Kidney epithelial cell (primary cell): ENCODE measurements around the gene PDE8A. TPM values are rescaled to one million over a fixed set of nuclear protein-coding genes. Genes with fewer than 3 reads are reported as not detected.

ENCODE experiments used
- DNase-seq: peaks from one replicate; pipeline ENCODE4 v3.0.0-alpha.2; 2010; ENCODE audit warnings: low read depth
- H3K27me3 ChIP-seq: 2 replicates; pipeline ENCODE4 v1.6.0; 2011; ENCODE audit warnings: low read length; ENCODE audit not compliant: control insufficient read depth, insufficient read depth
- H3K36me3 ChIP-seq: 2 replicates; pipeline ENCODE4 v1.5.1; 2011; ENCODE audit warnings: low read length; ENCODE audit not compliant: control insufficient read depth, insufficient read depth
- H3K4me3 ChIP-seq: 2 replicates; pipeline ENCODE4 v1.5.1; 2011; ENCODE audit warnings: low read depth, mild to moderate bottlenecking, control low read depth, low read length
- total RNA-seq: library from RNA; depleted of rRNA; stranded (reverse); fragments of >200 nt; gene quantifications from 2 replicates; pipeline ENCODE4 v1.2.3, GENCODE V29; 2015
- TF ChIP-seq, protein P1 (sequence below): IDR thresholded peaks from 2 replicates; pipeline ENCODE4 v1.5.1; 2011; ENCODE audit warnings: mild to moderate bottlenecking, moderate library complexity, low read length, control low read depth, inconsistent platforms; ENCODE audit not compliant: insufficient read depth, poor library complexity, severe bottlenecking

Gene PDE8A
- total RNA-seq, 1 donor from 2014 or later = 31.5 TPM

GRCh38 chr15:85112997-85113396 is 131.3 kb downstream of the PDE8A start:
- H3K36me3 ChIP-seq = no peaks in the 10 kb centered on the region
- DNase-seq = no peak
- TF ChIP-seq, protein P1, sequence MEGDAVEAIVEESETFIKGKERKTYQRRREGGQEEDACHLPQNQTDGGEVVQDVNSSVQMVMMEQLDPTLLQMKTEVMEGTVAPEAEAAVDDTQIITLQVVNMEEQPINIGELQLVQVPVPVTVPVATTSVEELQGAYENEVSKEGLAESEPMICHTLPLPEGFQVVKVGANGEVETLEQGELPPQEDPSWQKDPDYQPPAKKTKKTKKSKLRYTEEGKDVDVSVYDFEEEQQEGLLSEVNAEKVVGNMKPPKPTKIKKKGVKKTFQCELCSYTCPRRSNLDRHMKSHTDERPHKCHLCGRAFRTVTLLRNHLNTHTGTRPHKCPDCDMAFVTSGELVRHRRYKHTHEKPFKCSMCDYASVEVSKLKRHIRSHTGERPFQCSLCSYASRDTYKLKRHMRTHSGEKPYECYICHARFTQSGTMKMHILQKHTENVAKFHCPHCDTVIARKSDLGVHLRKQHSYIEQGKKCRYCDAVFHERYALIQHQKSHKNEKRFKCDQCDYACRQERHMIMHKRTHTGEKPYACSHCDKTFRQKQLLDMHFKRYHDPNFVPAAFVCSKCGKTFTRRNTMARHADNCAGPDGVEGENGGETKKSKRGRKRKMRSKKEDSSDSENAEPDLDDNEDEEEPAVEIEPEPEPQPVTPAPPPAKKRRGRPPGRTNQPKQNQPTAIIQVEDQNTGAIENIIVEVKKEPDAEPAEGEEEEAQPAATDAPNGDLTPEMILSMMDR = no peak
- H3K27me3 ChIP-seq = no peaks in the 10 kb centered on the region
- H3K4me3 ChIP-seq = no peak overlapping the region

- H3K27me3 ChIP-seq = no peaks in the 10 kb centered on the region
- no peaks in the 10 kb centered on the region for H3K36me3 ChIP-seq
- no peak for DNase-seq
- no peak overlapping the region for H3K4me3 ChIP-seq
- TF ChIP-seq, protein P1 = no peak
These were observed 133.2 kb downstream of the PDE8A start for GRCh38 chr15:85114886-85115285.

DNA sequence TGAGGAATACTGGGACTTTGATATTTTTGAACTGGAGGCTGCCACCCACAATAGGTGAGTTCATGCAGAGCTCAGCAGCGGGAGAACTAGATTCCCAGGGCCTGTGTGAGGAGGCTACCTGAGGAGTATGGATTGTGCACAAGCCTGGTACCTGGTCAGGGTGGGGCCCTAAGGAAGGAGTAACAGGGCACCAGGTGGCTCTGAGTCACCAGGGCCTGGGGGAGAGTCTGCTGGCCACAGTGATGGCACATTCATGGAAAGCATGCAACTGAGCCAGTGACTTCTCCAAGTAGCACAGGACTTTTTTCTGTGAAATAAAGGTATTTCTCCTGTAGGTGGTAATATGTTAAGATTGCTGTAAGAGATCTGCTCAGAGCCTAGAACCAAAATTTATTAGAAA is 134.4 kb downstream of the PDE8A start:
- Histone ChIP-seq H3K27me3 (no peaks in the 10 kb centered on the region), H3K4me3 (no peak overlapping the region), H3K36me3 (no peaks in the 10 kb centered on the region)
- TF ChIP-seq, protein P1 = no peak
- no peak for DNase-seq

GRCh38 chr15:85116494-85116893 is 134.8 kb downstream of the PDE8A start:
- TF ChIP-seq, protein P1 = no peak

DNA sequence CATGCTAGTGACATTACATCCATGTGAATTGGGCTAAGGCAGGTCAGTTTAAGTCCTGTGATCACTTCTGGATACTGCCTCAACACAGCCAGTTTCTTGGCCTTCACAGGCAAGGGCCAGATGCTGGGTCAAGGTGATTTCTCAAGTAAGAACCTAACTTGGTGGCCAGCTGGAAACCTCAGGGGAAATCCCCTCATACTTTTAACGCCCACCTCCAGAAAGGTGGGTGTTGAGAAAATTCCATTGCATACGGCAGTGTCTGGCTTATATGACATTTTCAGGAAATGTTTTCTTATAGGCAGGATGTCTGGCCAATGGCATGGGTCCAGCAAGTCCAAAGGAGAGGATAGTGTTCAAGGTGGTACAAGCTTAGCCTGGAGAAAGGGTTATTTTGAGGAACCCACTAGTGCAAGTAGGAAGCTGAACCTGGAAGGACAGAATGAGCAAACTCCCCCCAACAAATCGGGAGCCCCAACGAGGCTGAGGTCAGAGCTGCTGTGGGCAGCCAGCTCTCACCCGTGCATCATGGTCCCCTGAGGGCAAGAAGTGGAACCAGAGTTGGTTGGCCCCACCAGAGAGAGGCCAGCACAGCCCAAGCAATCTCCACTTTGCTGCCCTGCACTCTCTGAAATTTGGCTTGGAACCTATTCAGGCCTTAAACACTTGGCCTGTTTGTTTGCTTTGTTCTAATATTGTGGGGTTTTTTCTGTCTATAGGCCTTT is 135.4 kb downstream of the PDE8A start:
- TF ChIP-seq, protein P1 = no peak
- no peaks in the 10 kb centered on the region for H3K27me3 ChIP-seq
- H3K36me3 ChIP-seq = no peaks in the 10 kb centered on the region
- no peak for DNase-seq
- H3K4me3 ChIP-seq = no peak overlapping the region

More at GRCh38 chr15:85116494-85116893, 134.8 kb downstream of the PDE8A start:
- no peak overlapping the region for H3K4me3 ChIP-seq
- no peak for DNase-seq
- H3K36me3 ChIP-seq = no peaks in the 10 kb centered on the region
- H3K27me3 ChIP-seq = no peaks in the 10 kb centered on the region

DNA sequence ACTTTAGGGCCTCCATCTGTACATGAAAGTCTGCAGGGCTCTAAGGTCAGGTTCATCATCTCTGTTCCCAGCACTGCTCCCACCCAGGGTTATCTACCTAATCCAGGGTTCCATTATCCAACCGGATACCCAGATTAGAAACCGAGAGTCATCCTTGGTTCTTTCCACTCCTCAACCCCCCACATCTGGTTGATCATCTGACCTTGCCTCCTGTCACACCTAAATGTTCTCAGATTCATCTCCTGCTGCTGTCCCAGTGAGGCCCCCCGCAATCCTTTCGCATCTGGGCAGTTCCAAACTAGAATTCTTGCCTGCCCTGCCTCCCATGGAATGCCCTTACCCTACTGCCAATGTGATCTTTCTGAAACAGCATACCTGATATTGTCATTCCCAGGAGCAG is 136.5 kb downstream of the PDE8A start:
- Histone ChIP-seq H3K27me3 (no peaks in the 10 kb centered on the region), H3K4me3 (no peak overlapping the region), H3K36me3 (no peaks in the 10 kb centered on the region)
- TF ChIP-seq, protein P1 = no peak
- DNase-seq = no peak
